ENCODE measurements around the gene NKX6-2.
"Not testable (repeated sequence)": the region's sequence is repeated elsewhere in the genome, so short reads cannot be mapped to it uniquely, and the experiment has no call there.

Gene NKX6-2

GRCh38 chr10:132780356-132780755, 5.6 kb downstream of the NKX6-2 start:
- DNase-seq (ENCODE audit: low read depth in 2 of 2), result no peak

DNA sequence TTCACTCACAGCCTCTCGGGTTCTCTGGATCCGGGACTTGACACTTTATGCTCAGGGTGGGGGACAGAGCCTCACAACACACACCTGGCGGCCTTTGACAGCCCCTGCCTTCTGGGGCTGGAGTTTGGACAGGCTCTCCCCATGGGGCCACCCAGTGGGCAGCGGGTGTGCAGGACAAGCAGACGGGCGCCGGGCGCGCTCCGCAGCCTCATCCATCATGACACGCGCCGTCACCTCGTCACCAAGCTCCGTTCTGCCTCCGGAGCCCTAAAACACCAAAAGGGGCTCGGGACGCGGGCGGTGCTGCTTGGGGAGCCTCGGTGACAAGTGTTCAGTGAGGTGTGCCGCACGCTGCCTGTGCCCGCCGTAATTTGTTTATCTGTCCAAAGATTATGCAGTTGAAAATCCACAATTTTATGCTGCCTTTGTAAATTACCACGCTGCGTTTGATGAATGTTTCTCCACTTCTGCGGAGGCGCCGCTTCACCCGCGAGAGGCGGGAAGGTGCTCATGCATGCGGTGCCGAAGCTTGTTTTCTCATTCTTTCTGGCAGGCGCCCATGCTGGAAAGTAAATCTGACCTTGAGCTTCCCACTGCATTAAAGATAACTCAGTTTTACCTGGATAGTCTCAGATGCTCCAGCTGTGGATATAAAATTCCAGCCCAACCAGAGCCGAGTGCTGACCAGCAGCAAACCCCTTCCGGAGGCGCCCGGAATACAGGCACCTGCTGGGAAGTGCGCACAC, 6.2 kb downstream of the NKX6-2 start:
- DNase-seq (ENCODE audit: low read depth in 2 of 2), result no peak

DNA sequence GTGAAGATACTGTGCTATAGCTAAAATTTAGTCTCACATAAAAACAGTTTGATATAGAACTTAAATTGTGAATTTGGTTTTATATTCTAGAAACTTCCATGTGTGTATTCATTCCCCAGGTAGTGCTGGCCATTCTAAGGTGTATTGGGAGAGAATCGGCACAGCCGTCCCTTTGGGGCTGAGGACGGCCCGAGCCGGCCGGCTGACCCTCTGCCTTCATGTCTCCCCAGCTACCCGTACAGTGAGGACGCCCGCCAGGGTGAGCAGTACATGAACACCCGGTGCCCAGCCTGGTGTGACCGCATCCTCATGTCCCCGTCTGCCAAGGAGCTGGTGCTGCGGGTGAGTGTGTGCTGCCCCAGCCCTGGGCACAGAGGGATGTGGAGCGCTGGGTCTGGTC, 8.5 kb downstream of the NKX6-2 start:
- no peak for DNase-seq (ENCODE audit: low read depth in 2 of 2)

DNA sequence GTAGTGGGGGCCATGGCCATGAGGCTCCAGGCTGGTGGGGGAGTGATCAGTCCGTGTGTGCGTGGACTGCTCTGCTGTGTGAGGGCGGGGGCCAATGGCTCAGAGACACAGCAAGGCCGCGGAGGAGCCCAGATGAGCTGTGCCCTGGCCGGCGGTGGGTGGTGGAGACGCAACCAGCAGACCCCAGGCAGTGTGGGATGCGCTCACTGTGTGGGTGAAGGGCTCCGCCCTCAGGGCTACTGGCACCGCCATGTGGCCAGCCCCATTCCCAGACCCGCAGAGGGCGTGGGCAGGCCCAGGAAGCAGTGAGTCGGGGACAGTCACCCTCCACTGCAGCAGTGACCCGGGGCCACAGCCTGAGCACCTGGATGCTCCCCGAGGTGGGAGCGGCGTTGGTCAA, 9.1 kb downstream of the NKX6-2 start:
- no peak for DNase-seq (ENCODE audit: low read depth in 2 of 2)

DNA sequence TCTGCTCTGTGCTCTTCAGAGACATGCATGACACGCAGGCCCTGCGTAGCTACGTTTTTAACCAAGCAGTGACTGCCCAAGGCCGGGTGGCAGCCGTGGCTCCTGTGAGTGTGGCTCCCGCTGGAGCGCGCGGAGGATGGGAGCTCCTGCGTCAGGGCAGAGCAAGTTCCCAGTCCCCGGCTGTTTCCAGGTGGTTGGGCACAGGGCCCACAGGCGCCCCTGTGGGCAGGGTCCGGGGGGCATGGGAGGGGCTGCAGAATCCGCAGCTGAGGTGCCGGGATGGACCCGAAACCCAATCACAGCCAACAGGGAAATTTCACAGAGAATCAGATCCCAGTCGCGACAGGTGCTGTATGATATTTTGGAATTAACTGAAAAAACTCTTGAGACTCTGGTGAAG, 9.8 kb downstream of the NKX6-2 start:
- no peak for DNase-seq (ENCODE audit: low read depth in 2 of 2)

DNA sequence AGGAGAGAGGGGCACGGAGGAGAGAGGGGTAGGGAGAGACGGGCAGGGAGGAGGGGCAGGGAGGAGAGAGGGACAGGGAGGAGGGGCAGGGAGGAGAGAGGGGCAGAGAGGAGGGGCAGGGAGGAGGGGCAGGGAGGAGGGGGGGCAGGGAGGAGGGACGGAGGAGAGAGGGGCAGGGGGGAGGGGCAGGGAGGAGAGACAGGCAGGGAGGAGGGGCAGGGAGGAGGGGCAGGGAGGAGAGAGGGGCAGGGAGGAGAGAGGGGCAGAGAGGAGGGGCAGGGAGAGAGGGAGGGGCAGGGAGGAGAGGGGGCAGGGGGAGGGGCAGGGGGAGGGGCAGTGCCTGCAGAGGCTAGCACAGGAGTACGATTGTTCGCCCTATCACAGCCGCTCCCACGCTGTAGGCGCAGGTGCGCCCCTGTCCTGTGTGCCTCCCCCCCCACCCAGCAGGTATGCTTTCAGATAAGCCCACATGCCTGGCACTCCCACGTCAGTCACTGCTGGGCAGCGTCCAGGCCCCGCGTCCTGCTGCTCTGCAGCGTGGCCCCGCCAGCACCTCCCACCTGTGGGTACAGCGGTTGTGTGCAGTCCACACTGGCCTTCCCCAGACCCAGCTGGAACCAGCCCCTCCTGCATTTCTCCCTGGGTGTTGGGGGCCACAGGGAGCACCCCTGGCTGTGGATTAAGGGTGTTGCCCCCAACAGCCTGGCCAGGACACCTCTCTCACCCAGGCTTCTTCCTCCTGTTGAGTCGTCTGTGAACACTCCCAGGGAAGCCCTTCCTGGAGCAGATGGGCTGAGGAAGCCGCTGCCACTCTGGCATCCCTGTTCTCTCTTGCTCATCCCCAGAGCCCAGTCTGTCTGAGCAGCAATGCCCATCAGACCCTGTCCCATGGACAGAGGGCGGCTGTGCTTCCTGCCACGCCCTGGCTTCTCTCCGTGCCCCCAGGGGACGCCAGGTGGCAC, 10.8 kb downstream of the NKX6-2 start:
- no peak for DNase-seq (ENCODE audit: low read depth in 2 of 2)

- no peak for DNase-seq (ENCODE audit: low read depth in 2 of 2)
These were observed 11.6 kb downstream of the NKX6-2 start for GRCh38 chr10:132774181-132774901.

GRCh38 chr10:132772816-132773215, 13.1 kb downstream of the NKX6-2 start:
- not testable (repeated sequence) for DNase-seq (ENCODE audit: low read depth in 2 of 2)

DNA sequence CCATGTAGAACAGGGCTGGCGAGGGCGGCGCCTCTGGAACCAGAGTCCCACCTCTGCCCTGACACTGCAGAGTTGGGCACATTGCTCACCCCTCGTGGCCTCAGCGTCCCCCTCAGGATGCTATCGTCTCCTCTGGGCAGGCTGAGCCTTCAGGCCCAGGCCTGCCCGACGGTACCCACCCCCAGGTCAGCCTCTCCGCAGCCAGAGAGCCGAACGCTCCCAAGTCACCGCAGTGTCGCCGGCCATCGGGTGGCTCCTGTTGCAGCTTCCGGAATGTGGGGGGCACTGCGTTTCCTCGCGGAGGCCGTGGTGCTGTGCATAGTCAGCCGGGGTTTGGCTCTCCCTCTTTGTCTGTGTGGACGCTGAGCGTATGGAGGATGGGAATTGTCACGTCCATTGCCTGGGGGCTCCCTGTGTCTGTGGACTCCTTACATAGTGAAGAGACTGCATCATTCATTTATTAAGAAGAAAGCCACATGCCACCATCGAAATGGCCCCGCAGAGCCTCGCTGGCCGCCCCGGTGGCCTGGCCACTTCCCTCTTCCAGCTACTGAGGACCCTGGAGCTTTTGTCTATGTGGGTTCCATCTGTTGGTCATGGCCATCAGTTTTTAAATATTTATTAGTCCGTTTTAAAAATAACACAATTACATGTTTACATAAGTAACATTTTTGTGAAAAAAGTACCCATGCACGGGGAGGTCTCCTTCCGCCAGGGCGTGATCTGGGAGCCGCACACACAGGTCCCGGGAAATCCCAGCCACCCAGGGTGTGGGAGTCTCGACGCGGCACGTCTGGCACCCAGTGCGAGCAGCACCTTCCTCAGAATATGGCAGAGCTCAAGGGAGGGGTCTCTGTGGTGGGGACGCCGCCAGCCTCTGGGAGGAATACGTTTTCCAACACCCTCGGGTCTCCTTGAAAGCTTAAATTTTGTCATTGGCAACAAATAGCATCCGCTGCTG, 15.6 kb downstream of the NKX6-2 start:
- DNase-seq (ENCODE audit: low read depth in 2 of 2), result no peak

GRCh38 chr10:132768346-132769248, 17.4 kb downstream of the NKX6-2 start:
- DNase-seq (ENCODE audit: low read depth in 2 of 2), result no peak

DNA sequence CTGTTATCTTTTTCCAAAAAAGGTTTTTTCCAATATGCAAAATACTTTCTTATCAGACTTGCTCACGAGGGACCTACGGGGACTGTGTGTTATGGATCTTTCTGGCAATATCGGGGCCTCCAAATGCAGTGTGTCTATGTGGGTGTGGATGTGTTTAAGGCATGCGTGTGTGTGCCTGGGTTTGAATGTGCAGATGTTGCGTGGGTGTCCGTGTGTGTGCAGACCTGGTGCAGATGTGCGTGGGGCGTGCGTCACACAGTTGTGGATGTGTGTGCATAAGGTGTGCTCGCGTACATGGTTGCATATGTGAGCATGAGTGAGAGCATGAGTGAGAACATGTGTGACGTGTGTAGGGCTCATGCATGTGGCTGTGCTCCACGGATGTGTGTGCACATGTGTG, 19.7 kb downstream of the NKX6-2 start:
- no peak for DNase-seq (ENCODE audit: low read depth in 2 of 2)

DNA sequence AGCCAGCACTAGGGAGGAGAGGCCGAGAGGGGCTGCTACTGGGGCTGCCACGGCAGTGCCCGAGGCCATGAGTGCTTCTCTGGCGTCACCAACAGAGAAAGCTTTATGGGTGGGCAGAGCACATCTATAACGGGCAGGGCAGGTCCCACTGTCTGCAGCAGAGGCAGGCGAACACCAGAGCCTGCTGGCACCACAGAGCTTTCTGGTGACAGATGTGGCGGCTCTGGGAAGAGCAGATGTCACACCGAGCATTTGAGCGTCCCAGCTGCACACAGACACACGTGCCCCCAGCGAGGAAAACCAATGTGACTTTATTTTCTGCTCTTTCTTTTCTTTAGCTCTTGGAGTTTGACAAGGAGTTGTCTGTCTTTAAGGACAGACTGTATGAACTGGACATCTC, 20.5 kb downstream of the NKX6-2 start:
- no peak for DNase-seq (ENCODE audit: low read depth in 2 of 2)

DNA sequence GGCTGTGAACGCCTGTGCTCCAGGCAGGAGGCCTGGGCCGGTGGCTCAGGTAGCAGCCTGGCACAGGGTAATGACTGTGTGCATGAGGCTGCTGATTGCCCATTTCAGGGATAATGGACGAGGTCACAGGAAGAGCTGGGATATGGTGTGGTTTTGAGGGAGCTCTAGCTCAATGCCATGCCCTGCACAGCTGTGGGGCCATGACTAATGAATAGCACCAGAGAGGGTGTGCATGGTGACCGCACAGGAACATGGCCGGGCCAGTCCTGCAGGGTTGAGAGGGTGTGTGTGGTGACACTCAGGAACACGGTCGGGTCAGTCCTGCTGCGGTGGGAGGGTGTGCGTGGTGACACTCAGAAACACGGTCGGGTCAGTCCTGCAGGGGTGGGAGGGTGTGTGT, 21.8 kb downstream of the NKX6-2 start:
- DNase-seq (ENCODE audit: low read depth in 2 of 2), result no peak

DNA sequence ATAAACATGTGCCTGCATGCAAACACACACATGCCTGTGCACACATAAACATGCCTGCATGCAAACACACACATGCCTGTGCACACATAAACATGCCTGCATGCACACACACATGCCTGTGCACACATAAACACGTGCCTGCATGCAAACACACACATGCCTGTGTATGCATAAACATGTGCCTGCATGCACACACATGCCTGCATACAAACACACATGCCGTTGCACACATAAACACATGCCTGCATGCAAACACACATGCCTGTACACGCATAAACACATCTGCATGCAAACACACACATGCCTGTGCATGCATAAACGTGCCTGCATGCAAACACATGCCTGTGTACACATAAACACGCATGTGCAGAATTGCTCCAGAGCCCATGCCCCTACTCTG, 22.4 kb downstream of the NKX6-2 start:
- DNase-seq (ENCODE audit: low read depth in 2 of 2), result no peak

DNA sequence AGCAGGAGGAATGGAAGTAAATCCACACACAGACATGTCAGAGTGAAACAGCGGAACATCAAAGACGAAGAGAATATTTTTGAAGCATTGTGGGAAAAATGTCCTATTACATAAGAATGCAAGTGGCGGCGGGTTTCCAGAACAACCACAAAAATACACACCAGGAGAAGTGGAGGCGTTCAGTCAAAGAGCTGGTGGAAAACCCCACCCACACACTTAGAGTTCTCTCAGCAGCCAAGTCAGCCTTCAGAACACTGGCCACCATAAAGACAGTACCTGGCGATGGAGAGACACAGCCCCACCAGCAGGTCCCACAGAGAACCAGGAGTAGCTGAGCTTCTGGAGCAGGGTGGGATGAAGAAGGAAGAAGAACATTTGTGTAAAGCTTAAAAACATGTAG, 23.7 kb downstream of the NKX6-2 start:
- no peak for DNase-seq (ENCODE audit: low read depth in 2 of 2)

DNA sequence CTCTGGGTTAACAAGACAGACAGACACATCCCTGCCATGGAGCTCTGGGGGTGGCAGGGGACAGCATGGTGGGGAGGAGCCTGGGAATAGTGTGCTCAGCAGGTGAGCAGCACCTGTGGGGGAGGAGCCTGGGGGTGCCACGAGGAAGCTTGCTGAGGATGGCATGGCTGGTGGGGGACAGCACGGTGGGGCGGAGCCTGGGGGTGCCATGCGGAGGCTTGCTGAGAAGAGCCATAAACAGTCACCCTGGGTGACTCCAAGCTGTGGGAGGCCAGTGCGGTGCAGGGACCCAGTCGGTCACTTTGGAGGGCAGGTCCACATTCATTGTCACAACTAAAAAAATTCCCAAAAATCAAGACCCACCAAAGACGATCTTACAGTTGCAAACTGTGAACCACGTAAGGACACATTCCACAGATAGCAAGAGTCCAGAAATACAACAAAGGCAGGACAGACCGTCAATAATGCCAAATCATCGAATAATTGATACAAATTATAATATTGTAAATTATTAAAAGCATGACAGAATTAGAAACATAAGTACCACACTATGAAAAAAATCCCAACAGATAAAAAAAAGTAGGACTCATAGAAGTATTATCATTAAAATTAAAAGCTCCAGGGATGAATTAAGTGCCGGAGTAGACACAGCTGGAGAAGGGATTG, 24.4 kb downstream of the NKX6-2 start:
- no peak for DNase-seq (ENCODE audit: low read depth in 2 of 2)

GRCh38 chr10:132758865-132759264, 27.1 kb downstream of the NKX6-2 start:
- no peak for DNase-seq (ENCODE audit: low read depth in 2 of 2)

DNA sequence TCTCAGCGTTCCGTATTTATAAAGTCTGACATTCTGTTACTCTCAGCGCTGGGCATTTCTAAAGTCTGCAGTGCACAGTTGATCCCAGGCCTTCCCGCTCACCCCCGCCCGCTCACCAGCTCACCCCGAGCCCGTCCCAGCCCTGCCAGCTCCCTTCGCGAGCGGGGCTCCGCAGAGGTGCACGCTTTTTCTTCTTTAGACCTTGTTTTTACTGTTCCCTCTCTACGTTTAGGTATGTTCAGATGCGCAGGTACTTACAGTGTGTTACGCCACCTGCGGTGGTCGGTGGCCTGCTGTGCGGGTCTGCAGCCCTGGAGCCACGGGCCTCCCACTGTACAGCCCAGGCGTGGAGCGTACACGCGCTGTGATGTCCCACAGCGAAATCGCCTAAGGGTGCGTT, 28.8 kb downstream of the NKX6-2 start:
- DNase-seq (ENCODE audit: low read depth in 2 of 2), result no peak

- DNase-seq (ENCODE audit: low read depth in 2 of 2), result no peak
These were observed 29.4 kb downstream of the NKX6-2 start for GRCh38 chr10:132756591-132756990.
